GM13977 (cell line): Measurements from ENCODE around the gene TRPV4.
A peak's percentile ranks its signal among the peaks of the same experiment; 100 is the strongest.

ENCODE experiments used
- DNase-seq: peaks from one replicate; pipeline ENCODE4 v3.0.0; 2012; ENCODE audit warnings: low spot score
- in situ Hi-C: fragments of 300-500 bp; cut with MboI; formaldehyde crosslinking; loops from one replicate; pipeline ENCODE4 v1.12.0; 2022; ENCODE audit warnings: low sequenced_read_pairs, low pct_unique_long_range_greater_than_20kb, mixed read lengths, inconsistent platforms; ENCODE audit not compliant: unreplicated experiment
- TF ChIP-seq, protein P1 (sequence below): IDR thresholded peaks from 2 replicates; pipeline ENCODE4 v1.5.1; 2012; ENCODE audit warnings: mild to moderate bottlenecking, control low read depth; ENCODE audit not compliant: insufficient read depth; ENCODE audit errors: extremely low read depth, missing control alignments

The TRPV4 gene

DNA sequence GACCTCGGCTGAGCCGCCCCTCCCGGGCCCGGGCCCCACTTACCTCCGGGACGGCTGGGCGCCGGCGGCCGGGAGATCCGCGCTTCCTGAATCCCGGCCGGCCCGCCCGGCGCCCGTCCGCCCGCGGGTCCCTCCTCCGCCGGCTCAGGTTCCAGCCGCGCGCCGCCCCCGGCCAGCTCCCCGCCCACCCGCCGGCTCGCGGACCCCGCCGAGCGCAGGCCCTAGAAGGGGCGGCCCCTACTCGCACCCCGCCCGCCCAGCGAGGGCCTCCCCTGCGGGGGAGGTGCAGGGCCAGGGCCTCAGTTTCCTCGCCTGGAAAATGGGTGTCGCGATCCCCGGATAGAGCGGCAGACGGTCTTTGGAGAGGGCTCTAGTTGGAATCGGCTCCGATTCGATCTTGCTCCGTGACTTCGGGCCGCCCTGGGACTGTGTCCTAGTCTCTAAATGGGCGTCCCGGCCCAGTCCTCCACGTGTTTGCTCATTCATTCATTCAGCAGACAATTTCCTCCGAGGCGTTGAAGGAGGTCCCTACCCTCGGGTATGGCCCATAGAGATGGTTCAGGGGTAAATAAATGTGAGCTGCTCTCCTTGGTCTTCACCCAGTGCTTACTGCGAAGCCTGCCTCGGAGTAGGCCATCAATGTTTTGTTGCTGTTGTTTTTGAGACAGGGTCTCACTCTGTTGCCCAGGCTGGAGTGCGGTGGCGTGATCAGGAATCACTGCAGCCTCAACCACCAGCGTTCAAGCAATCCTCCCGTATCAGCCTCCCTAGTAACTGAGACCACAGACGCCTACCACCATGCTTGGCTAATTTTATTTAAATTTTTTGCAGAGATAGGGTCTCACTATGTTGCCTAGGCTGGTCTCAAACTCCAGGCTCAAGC lies at the start of gene TRPV4:
TSS of gene TRPV4 (minus strand) at position 92 of the 883 bp plus-strand sequence. CDS start 18,602 bp downstream, outside the sequence.
- in situ Hi-C loops: no loop called here
- no peak for DNase-seq
- TF ChIP-seq, protein P1, sequence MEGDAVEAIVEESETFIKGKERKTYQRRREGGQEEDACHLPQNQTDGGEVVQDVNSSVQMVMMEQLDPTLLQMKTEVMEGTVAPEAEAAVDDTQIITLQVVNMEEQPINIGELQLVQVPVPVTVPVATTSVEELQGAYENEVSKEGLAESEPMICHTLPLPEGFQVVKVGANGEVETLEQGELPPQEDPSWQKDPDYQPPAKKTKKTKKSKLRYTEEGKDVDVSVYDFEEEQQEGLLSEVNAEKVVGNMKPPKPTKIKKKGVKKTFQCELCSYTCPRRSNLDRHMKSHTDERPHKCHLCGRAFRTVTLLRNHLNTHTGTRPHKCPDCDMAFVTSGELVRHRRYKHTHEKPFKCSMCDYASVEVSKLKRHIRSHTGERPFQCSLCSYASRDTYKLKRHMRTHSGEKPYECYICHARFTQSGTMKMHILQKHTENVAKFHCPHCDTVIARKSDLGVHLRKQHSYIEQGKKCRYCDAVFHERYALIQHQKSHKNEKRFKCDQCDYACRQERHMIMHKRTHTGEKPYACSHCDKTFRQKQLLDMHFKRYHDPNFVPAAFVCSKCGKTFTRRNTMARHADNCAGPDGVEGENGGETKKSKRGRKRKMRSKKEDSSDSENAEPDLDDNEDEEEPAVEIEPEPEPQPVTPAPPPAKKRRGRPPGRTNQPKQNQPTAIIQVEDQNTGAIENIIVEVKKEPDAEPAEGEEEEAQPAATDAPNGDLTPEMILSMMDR: no peak

DNA sequence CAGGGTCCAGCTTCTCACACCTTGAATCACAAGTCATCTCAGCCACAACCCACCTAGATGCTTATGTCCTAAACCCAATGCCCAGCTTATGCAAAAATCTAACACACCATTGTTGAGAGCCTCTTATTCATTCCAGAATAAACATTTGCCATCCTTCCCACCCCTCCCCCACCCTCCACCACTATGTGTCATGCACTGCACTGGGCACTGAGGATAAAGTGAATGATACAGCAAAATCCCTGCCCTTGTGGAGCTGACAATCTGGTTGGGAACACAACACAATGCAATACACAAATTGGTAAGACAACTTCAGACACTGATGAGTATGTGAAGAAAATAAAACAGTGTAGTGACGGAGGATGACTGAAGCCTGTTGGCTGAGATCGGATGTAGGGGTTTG lies 48.6 kb upstream of the TRPV4 start:
- DNase-seq: no peak
- in situ Hi-C loops: no loop called here
- TF ChIP-seq, protein P1: no peak

DNA sequence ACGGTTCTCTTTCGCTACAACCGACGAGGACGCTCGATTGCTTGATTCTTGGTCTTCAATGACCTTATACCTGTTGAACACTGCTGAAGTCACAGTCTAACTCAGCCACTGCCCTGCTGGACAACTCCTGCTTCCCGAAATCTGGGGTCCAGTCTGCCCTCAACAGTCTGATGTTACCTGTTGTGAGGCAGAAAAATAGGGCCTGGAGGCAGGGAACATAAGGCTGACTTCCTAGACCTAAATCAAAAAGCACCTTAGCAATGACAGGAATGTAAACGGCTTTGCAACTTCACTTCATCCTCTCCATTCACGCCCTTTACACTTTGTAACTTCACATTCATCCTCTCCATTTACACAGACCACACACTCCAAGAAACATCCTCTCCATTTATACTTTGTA lies 47.7 kb upstream of the TRPV4 start:
- TF ChIP-seq, protein P1: no peak
- no peak for DNase-seq
- in situ Hi-C loops: no loop called here

DNA sequence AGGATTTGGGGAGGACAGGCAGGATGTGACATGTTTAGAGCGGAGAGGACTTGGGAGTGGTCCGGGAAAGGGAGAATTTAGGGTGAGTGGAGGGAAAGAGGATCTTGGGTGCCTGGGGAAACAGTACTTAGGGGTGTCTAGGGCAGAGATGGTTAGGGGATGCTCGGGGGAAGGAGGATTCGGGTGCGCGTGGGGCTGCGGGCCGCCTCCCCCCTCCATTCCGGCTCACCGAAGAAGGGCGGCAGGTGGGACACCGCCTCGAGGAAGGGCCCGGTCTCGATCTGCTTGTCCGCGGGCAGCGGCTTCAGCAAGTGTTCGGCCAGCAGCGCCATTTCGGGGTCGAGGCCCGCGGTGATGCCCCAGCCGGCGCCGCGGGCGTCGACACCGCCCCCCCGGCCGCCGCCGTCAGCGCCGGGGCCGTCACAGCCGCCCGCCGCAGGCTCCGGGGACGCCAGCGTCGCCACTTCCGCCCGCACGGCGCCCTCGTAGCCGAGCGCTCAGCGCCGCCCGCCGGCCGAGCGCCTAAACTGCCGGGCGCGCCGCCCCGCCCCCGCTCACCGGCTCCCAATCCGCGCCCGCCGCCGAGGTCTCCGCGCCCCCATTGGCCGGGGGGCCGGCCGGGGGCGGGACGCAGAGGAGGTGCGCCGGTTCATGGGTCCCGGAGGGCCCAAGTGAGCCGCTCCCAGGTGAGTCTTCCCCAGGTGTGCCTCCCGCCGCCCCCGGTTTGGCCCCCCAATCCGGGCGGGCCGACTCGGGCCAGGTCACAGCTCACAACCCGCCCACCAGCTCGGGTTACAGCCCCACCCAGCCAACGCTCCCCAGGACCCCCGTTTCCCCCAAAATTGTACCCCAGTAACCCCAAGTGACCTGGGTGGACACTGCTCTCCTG lies 47.1 kb upstream of the TRPV4 start, which contains the start of gene GLTP:
TSS of gene GLTP (minus strand) at position 499 of the 889 bp plus-strand sequence. CDS start at position 332, 167 bp downstream.
- in situ Hi-C loops: no loop called here
- TF ChIP-seq, protein P1: peak; percentile 95
- DNase-seq: peak; percentile 97

DNA sequence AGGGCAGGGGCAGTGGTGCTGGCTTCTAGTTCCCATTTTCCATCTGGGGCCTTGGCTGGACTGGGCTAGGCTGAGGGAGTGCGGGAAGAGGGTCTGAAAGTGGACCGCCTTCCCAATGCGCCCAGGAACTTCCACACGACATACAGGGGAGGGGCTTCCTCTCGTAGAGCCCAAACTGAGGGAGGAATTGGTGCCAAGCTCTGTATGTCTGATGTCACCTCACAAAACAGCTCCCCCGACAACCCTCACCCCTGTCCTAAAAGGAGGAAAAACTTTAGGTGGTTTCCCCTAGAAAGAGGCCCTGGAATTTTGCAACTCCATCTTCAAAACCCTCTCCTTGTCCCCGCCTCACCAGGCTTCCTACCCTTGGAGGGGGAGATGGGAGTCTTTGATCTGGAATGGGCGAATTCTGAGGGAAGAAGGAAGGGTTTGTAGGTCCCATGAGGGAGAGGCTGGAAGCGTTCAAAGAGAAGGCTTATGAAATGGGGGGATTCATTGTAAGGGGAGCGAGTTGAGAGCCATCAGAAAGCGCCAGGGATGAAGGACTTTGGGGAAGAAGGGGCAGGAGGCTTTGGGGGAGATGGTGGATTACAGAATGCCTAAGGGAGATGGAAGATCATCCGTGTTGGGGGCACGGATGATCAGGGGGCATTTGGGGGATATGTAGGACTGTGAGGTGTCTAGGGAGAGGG lies 46.3 kb upstream of the TRPV4 start:
- in situ Hi-C loops: no loop called here
- TF ChIP-seq, protein P1: no peak
- no peak for DNase-seq

DNA sequence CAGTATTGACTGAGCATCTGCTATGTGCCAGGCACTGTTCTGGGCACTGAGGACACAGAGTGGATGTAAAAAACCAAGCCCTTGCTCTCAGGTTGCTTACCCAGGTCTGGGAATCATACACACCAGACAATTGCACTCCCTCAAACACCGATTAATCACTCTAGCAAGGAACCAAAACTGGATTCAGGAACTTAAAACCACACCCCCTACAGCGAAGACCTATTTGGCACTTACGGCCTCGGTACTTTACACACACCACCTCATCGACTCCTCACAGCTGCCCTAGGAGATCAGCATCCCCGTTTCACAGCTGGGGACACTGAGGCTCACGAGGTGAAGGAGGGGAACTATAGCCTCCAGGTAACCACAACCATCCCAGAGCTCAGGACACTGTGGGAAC lies 45.6 kb upstream of the TRPV4 start:
- DNase-seq: no peak

More for the DNA sequence above, 45.6 kb upstream of the TRPV4 start:
- in situ Hi-C loops: no loop called here
- TF ChIP-seq, protein P1: no peak
